GM21526 (cell line): Measurements from ENCODE around the gene MMAA.

Source experiments
- ATAC-seq: cut with Tn5 transposase; IDR thresholded peaks from one replicate; pipeline ENCODE4 v1.9.1; 2021; ENCODE audit warnings: moderate library complexity; ENCODE audit not compliant: unreplicated experiment, low FRiP score

MMAA gene

DNA sequence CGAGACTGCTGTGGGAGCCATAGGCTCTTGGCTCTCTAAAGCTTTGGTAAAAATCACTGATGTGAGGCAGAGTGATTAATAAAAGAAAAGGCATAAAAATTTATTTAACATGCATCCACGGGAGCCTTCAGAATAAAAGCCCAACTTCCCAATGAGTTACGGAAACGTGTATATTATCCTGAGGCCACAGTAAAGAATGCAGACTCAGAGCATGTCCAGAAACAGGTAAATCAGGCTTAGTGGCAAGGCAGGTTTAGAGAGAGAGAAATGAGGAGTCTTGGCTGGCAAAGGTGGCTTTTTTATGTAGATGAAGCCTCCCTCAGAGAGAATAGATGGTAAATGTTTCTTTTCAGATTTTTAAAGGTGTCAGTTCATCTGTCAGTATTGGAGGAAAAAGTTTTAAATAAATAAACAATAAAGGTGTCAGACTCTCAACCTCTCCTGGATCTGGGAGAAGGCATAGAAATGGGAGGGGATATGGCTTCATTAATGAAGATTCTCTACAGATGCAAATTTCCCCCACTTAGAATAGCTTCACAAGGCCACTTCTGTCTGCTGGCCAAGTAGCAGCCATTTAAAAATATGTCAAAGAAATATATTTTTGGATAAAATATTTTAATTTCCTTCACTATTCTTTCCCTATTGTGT lies 84.8 kb downstream of the MMAA start:
- ATAC-seq = no peak

DNA sequence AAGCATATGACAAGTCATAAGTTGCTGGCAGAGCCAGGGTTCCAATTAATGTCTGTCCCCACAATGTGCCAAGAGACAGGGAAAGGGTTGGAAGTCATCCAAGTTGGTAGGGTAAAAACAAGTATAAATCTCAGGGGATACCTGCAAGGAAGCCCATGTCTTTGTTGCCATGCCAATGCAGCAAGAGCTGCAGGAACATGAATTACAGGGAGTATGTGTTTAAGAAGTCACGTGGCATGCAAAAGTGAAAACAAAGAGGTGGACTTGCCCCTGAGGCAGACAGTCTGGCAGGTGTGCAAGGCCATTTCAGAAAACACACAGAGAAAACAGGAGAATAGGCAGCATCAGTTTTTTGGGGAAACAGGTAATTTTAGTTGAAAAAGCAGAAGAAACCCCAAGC lies 90.2 kb downstream of the MMAA start:
- no peak for ATAC-seq
